IMR-90 (cell line): Measurements from ENCODE around the gene SLC6A12. TPM values are rescaled to one million over a fixed set of nuclear protein-coding genes. Genes with fewer than 3 reads are reported as not detected.

Source experiments
- ATAC-seq: fragments of 200-7000 bp; cut with Tn5 transposase; 2 replicates; pipeline ENCODE4 v1.9.1; 2020; ENCODE audit warnings: low read depth, mild to moderate bottlenecking, moderate library complexity
- BruUV-seq: library from RNA; stranded (reverse); fragments of 400-500 nt; replicated peaks from 2 replicates; lab custom pipeline; 2021; lab: Mats Ljungman, UMichigan
- CTCF ChIA-PET: fragments of 300-600 bp; formaldehyde crosslinking; extraction: SDS; loops from one replicate; lab custom pipeline; 2021; ENCODE audit warnings: antibody characterized with exemption; lab: Yijun Ruan, JAX
- POLR2A ChIA-PET: fragments of 300-600 bp; sonication (Branson Sonifier 250); formaldehyde crosslinking; loops from one replicate; lab custom pipeline; 2022; ENCODE audit warnings: antibody characterized with exemption; ENCODE audit not compliant: unreplicated experiment; lab: Charles Lee
- DNase-seq: peaks from one replicate; pipeline ENCODE4 v3.0.0; 2013
- H2AFZ ChIP-seq: replicated peaks from 2 replicates; pipeline ENCODE3; 2013; ENCODE audit warnings: low read length, mild to moderate bottlenecking; ENCODE audit not compliant: poor library complexity
- H2AK5ac ChIP-seq: 2 replicates; pipeline ENCODE4 v1.6.1; 2013; ENCODE audit warnings: low read depth, low read length, inconsistent platforms
- H2AK9ac ChIP-seq: replicated peaks from 2 replicates; pipeline ENCODE3; 2013; ENCODE audit warnings: mild to moderate bottlenecking, low read depth, low read length, moderate library complexity; ENCODE audit not compliant: poor library complexity
- H2BK120ac ChIP-seq: 2 replicates; pipeline ENCODE4 v1.6.1; 2013; ENCODE audit warnings: low read depth, low read length, inconsistent platforms
- H2BK15ac ChIP-seq: 3 replicates; pipeline ENCODE4 v1.6.1; 2013; ENCODE audit warnings: low read depth, low read length, inconsistent platforms
- H2BK20ac ChIP-seq: 2 replicates; pipeline ENCODE4 v1.6.1; 2013; ENCODE audit warnings: low read depth, mild to moderate bottlenecking, inconsistent platforms, low read length, moderate library complexity
- H2BK5ac ChIP-seq: 2 replicates; pipeline ENCODE4 v1.6.1; 2013; ENCODE audit warnings: mild to moderate bottlenecking, low read depth, low read length, inconsistent platforms; ENCODE audit not compliant: poor library complexity, severe bottlenecking
- H3K14ac ChIP-seq: replicated peaks from 2 replicates; pipeline ENCODE4 v1.6.1; 2013; ENCODE audit warnings: low read depth, low read length, inconsistent platforms
- H3K18ac ChIP-seq: 2 replicates; pipeline ENCODE4 v1.6.1; 2013; ENCODE audit warnings: low read depth, low read length, control low read depth
- H3K23ac ChIP-seq: 2 replicates; pipeline ENCODE4 v1.6.1; 2013; ENCODE audit warnings: low read depth, low read length, inconsistent platforms
- H3K27ac ChIP-seq: 2 replicates; pipeline ENCODE4 v1.5.1; 2013; ENCODE audit warnings: mild to moderate bottlenecking, control low read depth, low read length; ENCODE audit not compliant: insufficient read depth
- H3K27me3 ChIP-seq: 2 replicates; pipeline ENCODE4 v1.6.1; 2013; ENCODE audit warnings: low read length; ENCODE audit not compliant: control insufficient read depth, insufficient read depth
- H3K36me3 ChIP-seq: 2 replicates; pipeline ENCODE4 v1.6.1; 2013; ENCODE audit warnings: low read length, mixed read lengths; ENCODE audit not compliant: control insufficient read depth, insufficient read depth
- H3K4ac ChIP-seq: 2 replicates; pipeline ENCODE4 v1.6.1; 2013; ENCODE audit warnings: low read depth, low read length, inconsistent platforms
- H3K4me1 ChIP-seq: 2 replicates; pipeline ENCODE4 v1.6.1; 2013; ENCODE audit warnings: low read length, mixed read lengths; ENCODE audit not compliant: control insufficient read depth, insufficient read depth
- H3K4me2 ChIP-seq: 2 replicates; pipeline ENCODE4 v1.6.1; 2013; ENCODE audit warnings: low read depth, mild to moderate bottlenecking, control low read depth, low read length, moderate library complexity
- H3K4me3 ChIP-seq: 2 replicates; pipeline ENCODE4 v1.5.1; 2013; ENCODE audit warnings: low read depth, mild to moderate bottlenecking, control low read depth, low read length, moderate library complexity; ENCODE audit not compliant: insufficient read depth
- H3K56ac ChIP-seq: 2 replicates; pipeline ENCODE4 v1.6.1; 2013; ENCODE audit warnings: low read length, inconsistent platforms; ENCODE audit not compliant: insufficient read depth; ENCODE audit errors: extremely low read depth
- H3K79me1 ChIP-seq, 2 experiments: 2 replicates each; pipeline ENCODE4 v1.6.1; 2013; ENCODE audit warnings: low read length in 2 of 2, inconsistent platforms in 1 of 2, low read depth in 1 of 2
- H3K9ac ChIP-seq: 2 replicates; pipeline ENCODE4 v1.6.1; 2013; ENCODE audit warnings: low read depth, low read length, control low read depth
- H3K9me1 ChIP-seq: 2 replicates; pipeline ENCODE4 v1.6.1; 2013; ENCODE audit warnings: low read length, inconsistent platforms; ENCODE audit not compliant: insufficient read depth
- H3K9me3 ChIP-seq: 2 replicates; pipeline ENCODE4 v1.6.1; 2013; ENCODE audit warnings: low read length; ENCODE audit not compliant: control insufficient read depth, insufficient read depth
- H4K20me1 ChIP-seq: 2 replicates; pipeline ENCODE4 v1.6.1; 2013; ENCODE audit warnings: low read length, inconsistent platforms; ENCODE audit not compliant: insufficient read depth
- H4K5ac ChIP-seq: 2 replicates; pipeline ENCODE4 v1.6.1; 2013; ENCODE audit warnings: mild to moderate bottlenecking, low read depth, low read length, control low read depth
- H4K8ac ChIP-seq, 2 experiments: 2 replicates each; pipeline ENCODE4 v1.6.1; 2013; ENCODE audit warnings: low read depth in 2 of 2, low read length in 2 of 2, control low read depth in 1 of 2, inconsistent platforms in 1 of 2
- H4K91ac ChIP-seq: 2 replicates; pipeline ENCODE4 v1.6.1; 2013; ENCODE audit warnings: low read depth, low read length, inconsistent platforms; ENCODE audit not compliant: insufficient read depth
- BHLHE40 ChIP-seq: fragments of 150-350 bp; IDR thresholded peaks from 2 replicates; pipeline ENCODE4 v1.6.1; 2016; ENCODE audit warnings: mild to moderate bottlenecking, low read depth, low read length
- CEBPB ChIP-seq: IDR thresholded peaks from 2 replicates; pipeline ENCODE4 v1.6.1; 2012; ENCODE audit warnings: low read depth, low read length, improper control_type of control experiment
- CHD1 ChIP-seq: IDR thresholded peaks from 2 replicates; pipeline ENCODE4 v1.6.1; 2012; ENCODE audit warnings: low read depth, low read length, improper control_type of control experiment
- FOS ChIP-seq: fragments of 150-350 bp; IDR thresholded peaks from 2 replicates; pipeline ENCODE4 v1.6.1; 2016; ENCODE audit warnings: low read depth, low read length
- MAFK ChIP-seq: IDR thresholded peaks from 2 replicates; pipeline ENCODE4 v1.6.1; 2012; ENCODE audit warnings: low read depth, low read length, improper control_type of control experiment
- MAZ ChIP-seq: IDR thresholded peaks from 2 replicates; pipeline ENCODE4 v1.6.1; 2012; ENCODE audit warnings: low read depth, mild to moderate bottlenecking, low read length, improper control_type of control experiment, moderate library complexity, borderline replicate concordance
- MXI1 ChIP-seq: IDR thresholded peaks from 2 replicates; pipeline ENCODE4 v1.6.1; 2012; ENCODE audit warnings: low read depth, mild to moderate bottlenecking, low read length, moderate library complexity, borderline replicate concordance
- NFE2L2 ChIP-seq: fragments of 150-350 bp; IDR thresholded peaks from 2 replicates; pipeline ENCODE4 v1.6.1; 2016; ENCODE audit warnings: low read depth, mild to moderate bottlenecking, low read length
- POLR2A ChIP-seq: IDR thresholded peaks from 2 replicates; pipeline ENCODE4 v1.6.1; 2012; ENCODE audit warnings: mild to moderate bottlenecking, low read depth, low read length
- RAD21 ChIP-seq: IDR thresholded peaks from 2 replicates; pipeline ENCODE4 v1.6.1; 2012; ENCODE audit warnings: low read length, improper control_type of control experiment
- RCOR1 ChIP-seq: IDR thresholded peaks from 2 replicates; pipeline ENCODE4 v1.6.1; 2012; ENCODE audit warnings: mild to moderate bottlenecking, low read length, improper control_type of control experiment; ENCODE audit not compliant: insufficient replicate concordance
- RFX5 ChIP-seq: IDR thresholded peaks from 2 replicates; pipeline ENCODE4 v1.8.0; 2012; ENCODE audit warnings: low read depth, mild to moderate bottlenecking, low read length, moderate library complexity
- SMC3 ChIP-seq: fragments of 150-350 bp; IDR thresholded peaks from 2 replicates; pipeline ENCODE4 v1.6.1; 2016; ENCODE audit warnings: low read depth, mild to moderate bottlenecking, antibody characterized with exemption, low read length, moderate library complexity
- WGBS, 2 experiments: methylation state at CpG; one replicate each; pipeline versions ENCODE4 v1.1.5 to v1.1.7; 2013; ENCODE audit warnings: missing lambda C conversion rate in 2 of 2; ENCODE audit not compliant: insufficient read length in 1 of 2; ENCODE audit errors: extremely low coverage in 2 of 2; 5-methylcytosine and 5-hydroxymethylcytosine counted together
- dilution Hi-C: fragments of 300-500 bp; cut with HindIII; formaldehyde crosslinking; loops from one replicate; pipeline ENCODE4 v1.14.3; 2018; ENCODE audit warnings: low sequenced_read_pairs; ENCODE audit not compliant: unreplicated experiment
- in situ Hi-C: fragments of 300-500 bp; cut with MboI; formaldehyde crosslinking; loops from 3 replicates; pipeline ENCODE4 v1.14.3; 2019; ENCODE audit warnings: low sequenced_read_pairs, inconsistent platforms, mixed read lengths
- intact Hi-C: fragments of 100-400 bp; cut with micrococcal nuclease; formaldehyde crosslinking; loops from 2 replicates; pipeline ENCODE4 v1.10.0; 2022
- polyA plus RNA-seq, 3 experiments: library from polyadenylated mRNA; depleted of rRNA; stranded (reverse); fragments of >200 nt; gene quantifications; 2 replicates each; pipeline ENCODE4 v1.2.3, GENCODE V29; 2012; ENCODE audit warnings: low replicate concordance in 1 of 3
- total RNA-seq: library from RNA; depleted of rRNA; stranded (reverse); fragments of >200 nt; gene quantifications from 2 replicates; pipeline ENCODE4 v1.2.3, GENCODE V29; 2012
- TF ChIP-seq, protein P1 (sequence below): conservative IDR thresholded peaks from 2 replicates; pipeline ENCODE4 v1.5.1; 2012; ENCODE audit warnings: mild to moderate bottlenecking, low read depth, low read length, improper control_type of control experiment
- TF ChIP-seq, protein P2 (sequence below): fragments of 150-350 bp; IDR thresholded peaks from 2 replicates; pipeline ENCODE4 v1.6.1; 2017; ENCODE audit warnings: mild to moderate bottlenecking, antibody characterized with exemption, low read length, low read depth
- TF ChIP-seq, protein P3 (sequence below): fragments of 150-350 bp; IDR thresholded peaks from 2 replicates; pipeline ENCODE4 v1.6.1; 2016; ENCODE audit warnings: low read depth, mild to moderate bottlenecking, low read length, moderate library complexity, borderline replicate concordance

Gene SLC6A12
- total and polyA plus RNA-seq, 2 of the 4 experiments (the other 2 are of a cell fraction), result not detected

DNA sequence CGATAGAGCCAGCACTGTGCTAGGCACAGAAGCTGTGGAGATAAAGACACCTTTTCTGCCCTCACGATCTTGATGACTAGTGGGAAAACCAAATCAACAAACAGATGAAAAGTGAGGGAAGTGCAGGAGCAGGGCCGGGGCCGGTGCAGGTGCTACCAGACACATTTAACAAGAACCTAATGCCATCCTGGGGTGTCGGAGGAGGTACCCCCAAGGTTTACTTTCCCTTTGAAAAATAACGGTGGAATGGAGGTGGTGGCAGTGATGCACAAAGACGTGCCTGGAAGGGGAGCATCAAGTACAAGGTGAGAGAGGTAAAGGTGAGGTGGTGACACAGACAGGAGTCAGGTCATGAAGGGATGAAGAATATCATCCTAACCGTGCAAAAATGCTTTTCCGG, 26.6 kb upstream of the SLC6A12 start:
- no peak overlapping the region for H2BK15ac ChIP-seq
- H2BK20ac ChIP-seq, result no peak overlapping the region
- no peak overlapping the region for H3K4me2 ChIP-seq
- no TSS peak for BruUV-seq
- H2BK120ac ChIP-seq, result no peak overlapping the region
- H3K4ac ChIP-seq, result no peak overlapping the region
- H3K27me3 ChIP-seq, result peaks cover 25% of the 10 kb centered on the region
- DNase-seq, result no peak
- intact Hi-C loops, result no loop called here
- H3K9me3 ChIP-seq, result peaks cover 13% of the 10 kb centered on the region
- 75% methylated on average over 4 of the region's 9 CpGs; no CpG with 5 or more reads in 1 of the 2 experiments for WGBS, 2 experiments
- no peaks in the 10 kb centered on the region for H3K79me1 ChIP-seq
- no peak overlapping the region for H3K4me3 ChIP-seq
- dilution Hi-C loops, result no loop called here
- no peaks in the 10 kb centered on the region for H3K36me3 ChIP-seq
- no peak overlapping the region for H2AK9ac ChIP-seq
- no peak overlapping the region for H3K23ac ChIP-seq
- ATAC-seq, result no peak
- no peak overlapping the region for H2AFZ ChIP-seq
- no peak overlapping the region for H3K14ac ChIP-seq
- POLR2A ChIA-PET, result no interaction called here
- TF ChIP-seq MAFK (no peak), POLR2A (no peak), RAD21 (no peak), RFX5 (no peak), MAZ (no peak), CHD1 (no peak), BHLHE40 (no peak), MXI1 (no peak), NFE2L2 (no peak), SMC3 (no peak), RCOR1 (no peak), FOS (no peak), CEBPB (no peak)
- TF ChIP-seq, protein P1, sequence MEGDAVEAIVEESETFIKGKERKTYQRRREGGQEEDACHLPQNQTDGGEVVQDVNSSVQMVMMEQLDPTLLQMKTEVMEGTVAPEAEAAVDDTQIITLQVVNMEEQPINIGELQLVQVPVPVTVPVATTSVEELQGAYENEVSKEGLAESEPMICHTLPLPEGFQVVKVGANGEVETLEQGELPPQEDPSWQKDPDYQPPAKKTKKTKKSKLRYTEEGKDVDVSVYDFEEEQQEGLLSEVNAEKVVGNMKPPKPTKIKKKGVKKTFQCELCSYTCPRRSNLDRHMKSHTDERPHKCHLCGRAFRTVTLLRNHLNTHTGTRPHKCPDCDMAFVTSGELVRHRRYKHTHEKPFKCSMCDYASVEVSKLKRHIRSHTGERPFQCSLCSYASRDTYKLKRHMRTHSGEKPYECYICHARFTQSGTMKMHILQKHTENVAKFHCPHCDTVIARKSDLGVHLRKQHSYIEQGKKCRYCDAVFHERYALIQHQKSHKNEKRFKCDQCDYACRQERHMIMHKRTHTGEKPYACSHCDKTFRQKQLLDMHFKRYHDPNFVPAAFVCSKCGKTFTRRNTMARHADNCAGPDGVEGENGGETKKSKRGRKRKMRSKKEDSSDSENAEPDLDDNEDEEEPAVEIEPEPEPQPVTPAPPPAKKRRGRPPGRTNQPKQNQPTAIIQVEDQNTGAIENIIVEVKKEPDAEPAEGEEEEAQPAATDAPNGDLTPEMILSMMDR, result no peak
- TF ChIP-seq, protein P2, sequence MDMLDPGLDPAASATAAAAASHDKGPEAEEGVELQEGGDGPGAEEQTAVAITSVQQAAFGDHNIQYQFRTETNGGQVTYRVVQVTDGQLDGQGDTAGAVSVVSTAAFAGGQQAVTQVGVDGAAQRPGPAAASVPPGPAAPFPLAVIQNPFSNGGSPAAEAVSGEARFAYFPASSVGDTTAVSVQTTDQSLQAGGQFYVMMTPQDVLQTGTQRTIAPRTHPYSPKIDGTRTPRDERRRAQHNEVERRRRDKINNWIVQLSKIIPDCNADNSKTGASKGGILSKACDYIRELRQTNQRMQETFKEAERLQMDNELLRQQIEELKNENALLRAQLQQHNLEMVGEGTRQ, result no peak
- TF ChIP-seq, protein P3, sequence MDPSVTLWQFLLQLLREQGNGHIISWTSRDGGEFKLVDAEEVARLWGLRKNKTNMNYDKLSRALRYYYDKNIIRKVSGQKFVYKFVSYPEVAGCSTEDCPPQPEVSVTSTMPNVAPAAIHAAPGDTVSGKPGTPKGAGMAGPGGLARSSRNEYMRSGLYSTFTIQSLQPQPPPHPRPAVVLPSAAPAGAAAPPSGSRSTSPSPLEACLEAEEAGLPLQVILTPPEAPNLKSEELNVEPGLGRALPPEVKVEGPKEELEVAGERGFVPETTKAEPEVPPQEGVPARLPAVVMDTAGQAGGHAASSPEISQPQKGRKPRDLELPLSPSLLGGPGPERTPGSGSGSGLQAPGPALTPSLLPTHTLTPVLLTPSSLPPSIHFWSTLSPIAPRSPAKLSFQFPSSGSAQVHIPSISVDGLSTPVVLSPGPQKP, result no peak
- no peak overlapping the region for H3K18ac ChIP-seq
- no peaks in the 10 kb centered on the region for H3K4me1 ChIP-seq
- no peak overlapping the region for H4K8ac ChIP-seq
- no peaks in the 10 kb centered on the region for H3K9me1 ChIP-seq
- no peak overlapping the region for H2BK5ac ChIP-seq
- H3K56ac ChIP-seq, result no peak overlapping the region
- CTCF ChIA-PET, result no interaction called here
- no peaks in the 10 kb centered on the region for H4K20me1 ChIP-seq
- H3K27ac ChIP-seq, result no peak overlapping the region
- no peak overlapping the region for H2AK5ac ChIP-seq
- no peak overlapping the region for H4K5ac ChIP-seq
- H3K9ac ChIP-seq, result no peak overlapping the region
- no peak overlapping the region for H4K91ac ChIP-seq
- in situ Hi-C loops, result no loop called here
